Glutamatergic neuron (in vitro differentiated cells): ENCODE measurements around the gene ARPC2. TPM values are rescaled to one million over a fixed set of nuclear protein-coding genes. Genes with fewer than 3 reads are reported as not detected.
A peak's percentile ranks its signal among the peaks of the same experiment; 100 is the strongest.

Source experiments
- DNase-seq: peaks from one replicate; pipeline ENCODE4 v3.0.0; 2022
- H3K27ac Mint-ChIP-seq: one replicate; pipeline ENCODE4 v1.8.0; 2020; ENCODE audit warnings: mild to moderate bottlenecking, mixed read lengths, inconsistent platforms; ENCODE audit not compliant: unreplicated experiment
- H3K27me3 Mint-ChIP-seq: one replicate; pipeline ENCODE4 v1.8.0; 2020; ENCODE audit warnings: mild to moderate bottlenecking, moderate library complexity, mixed read lengths, inconsistent platforms; ENCODE audit not compliant: unreplicated experiment
- H3K36me3 Mint-ChIP-seq: one replicate; pipeline ENCODE4 v1.8.0; 2020; ENCODE audit warnings: mild to moderate bottlenecking, mixed read lengths, inconsistent platforms; ENCODE audit not compliant: unreplicated experiment
- H3K4me1 Mint-ChIP-seq: one replicate; pipeline ENCODE4 v1.8.0; 2020; ENCODE audit warnings: mild to moderate bottlenecking, low read depth, mixed read lengths, inconsistent platforms; ENCODE audit not compliant: unreplicated experiment
- H3K4me3 Mint-ChIP-seq: one replicate; pipeline ENCODE4 v1.8.0; 2020; ENCODE audit warnings: mild to moderate bottlenecking, mixed read lengths, inconsistent platforms; ENCODE audit not compliant: unreplicated experiment
- H3K9me3 Mint-ChIP-seq: one replicate; pipeline ENCODE4 v1.8.0; 2020; ENCODE audit warnings: mild to moderate bottlenecking, moderate library complexity, mixed read lengths, inconsistent platforms; ENCODE audit not compliant: unreplicated experiment
- total RNA-seq: library from RNA; stranded (reverse); fragmentation: NEBNext Ultra II Directional; extraction: Animal tissue kit (Norgen Biotek cat#: 25700); gene quantifications from one replicate; pipeline ENCODE4 v1.2.1, GENCODE V29; 2021; ENCODE audit not compliant: unreplicated experiment
- TF ChIP-seq, protein P1 (sequence below): fragments of 200-600 bp; sonication (generic); IDR thresholded peaks from one replicate; pipeline ENCODE4 v1.5.0; 2021; ENCODE audit not compliant: partially characterized antibody, unreplicated experiment

ARPC2 gene
- total RNA-seq, 1 donor from 2014 or later: 207 TPM

DNA sequence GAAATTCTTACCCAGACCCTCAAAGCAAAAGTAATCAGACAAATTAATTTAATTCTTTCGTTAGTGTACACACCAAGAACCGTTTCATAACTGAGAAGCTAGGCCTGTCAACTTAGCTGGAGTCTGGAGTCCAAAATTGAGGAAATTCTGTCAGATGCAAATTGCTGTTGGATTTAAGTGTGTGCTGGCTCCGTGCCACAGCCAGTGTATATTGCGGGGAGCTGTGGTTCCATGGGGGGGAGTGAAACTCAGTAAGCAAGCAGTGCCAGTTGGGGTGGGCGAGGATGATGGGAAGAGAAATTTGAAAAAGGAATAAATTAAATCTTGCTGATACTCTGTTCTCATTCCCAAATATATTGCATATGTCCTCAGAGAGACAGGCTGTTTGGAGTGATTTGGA is 4.0 kb downstream of the ARPC2 start:
- Mint-ChIP-seq H3K4me3 (no peak overlapping the region), H3K36me3 (no peaks in the 10 kb centered on the region), H3K27me3 (peaks cover 4% of the 10 kb centered on the region), H3K4me1 (peaks cover 36% of the 10 kb centered on the region), H3K9me3 (peaks cover 7% of the 10 kb centered on the region), H3K27ac (no peak overlapping the region)
- no peak for DNase-seq
- TF ChIP-seq, protein P1, sequence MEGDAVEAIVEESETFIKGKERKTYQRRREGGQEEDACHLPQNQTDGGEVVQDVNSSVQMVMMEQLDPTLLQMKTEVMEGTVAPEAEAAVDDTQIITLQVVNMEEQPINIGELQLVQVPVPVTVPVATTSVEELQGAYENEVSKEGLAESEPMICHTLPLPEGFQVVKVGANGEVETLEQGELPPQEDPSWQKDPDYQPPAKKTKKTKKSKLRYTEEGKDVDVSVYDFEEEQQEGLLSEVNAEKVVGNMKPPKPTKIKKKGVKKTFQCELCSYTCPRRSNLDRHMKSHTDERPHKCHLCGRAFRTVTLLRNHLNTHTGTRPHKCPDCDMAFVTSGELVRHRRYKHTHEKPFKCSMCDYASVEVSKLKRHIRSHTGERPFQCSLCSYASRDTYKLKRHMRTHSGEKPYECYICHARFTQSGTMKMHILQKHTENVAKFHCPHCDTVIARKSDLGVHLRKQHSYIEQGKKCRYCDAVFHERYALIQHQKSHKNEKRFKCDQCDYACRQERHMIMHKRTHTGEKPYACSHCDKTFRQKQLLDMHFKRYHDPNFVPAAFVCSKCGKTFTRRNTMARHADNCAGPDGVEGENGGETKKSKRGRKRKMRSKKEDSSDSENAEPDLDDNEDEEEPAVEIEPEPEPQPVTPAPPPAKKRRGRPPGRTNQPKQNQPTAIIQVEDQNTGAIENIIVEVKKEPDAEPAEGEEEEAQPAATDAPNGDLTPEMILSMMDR: no peak

DNA sequence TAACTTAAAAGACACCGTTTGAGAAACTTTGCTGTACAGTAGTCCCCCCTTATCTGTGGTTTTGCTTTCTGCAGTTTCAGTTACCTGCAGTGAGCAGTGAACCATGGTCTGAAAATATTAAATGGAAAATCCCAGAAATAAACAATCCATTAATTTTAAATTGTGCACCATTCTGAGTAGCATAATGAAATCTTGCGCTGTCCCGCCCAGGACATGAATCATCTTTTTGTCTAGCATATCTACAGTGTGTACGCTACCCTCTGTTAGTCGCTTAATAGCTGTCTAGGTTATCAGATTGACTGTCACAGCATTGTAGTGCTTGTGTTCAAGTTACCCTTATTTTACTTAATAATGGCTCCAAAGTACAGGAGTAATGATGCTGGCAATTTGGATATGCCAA is 6.1 kb downstream of the ARPC2 start:
- Mint-ChIP-seq H3K27ac (no peak overlapping the region), H3K9me3 (peaks cover 1% of the 10 kb centered on the region), H3K4me1 (peaks cover 34% of the 10 kb centered on the region), H3K4me3 (no peak overlapping the region), H3K36me3 (no peaks in the 10 kb centered on the region), H3K27me3 (no peaks in the 10 kb centered on the region)
- no peak for DNase-seq
- TF ChIP-seq, protein P1: no peak

DNA sequence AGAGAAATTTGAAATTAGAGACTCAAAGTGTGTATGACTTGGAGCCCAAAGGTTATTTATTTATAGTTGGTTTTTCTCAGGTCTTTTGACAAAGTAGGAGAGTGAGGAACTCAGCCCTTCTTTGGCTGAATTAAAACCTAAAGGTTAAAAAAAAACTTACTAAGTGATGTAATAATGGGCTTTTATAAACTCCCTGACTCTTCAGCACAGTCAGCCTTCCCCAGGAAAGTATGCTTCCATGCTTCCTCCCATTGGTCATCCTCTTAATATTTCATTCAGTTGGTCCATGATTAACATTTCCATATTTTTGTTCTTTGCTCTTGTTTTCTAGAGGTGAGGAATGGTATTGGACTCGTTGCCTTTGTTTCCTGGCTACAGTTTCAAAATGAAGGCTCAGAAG is 7.2 kb downstream of the ARPC2 start:
- no peak for DNase-seq
- Mint-ChIP-seq H3K4me3 (no peak overlapping the region), H3K4me1 (peaks cover 28% of the 10 kb centered on the region), H3K9me3 (no peaks in the 10 kb centered on the region), H3K27me3 (no peaks in the 10 kb centered on the region), H3K27ac (peak overlapping the region; percentile 12), H3K36me3 (no peaks in the 10 kb centered on the region)
- TF ChIP-seq, protein P1: no peak

DNA sequence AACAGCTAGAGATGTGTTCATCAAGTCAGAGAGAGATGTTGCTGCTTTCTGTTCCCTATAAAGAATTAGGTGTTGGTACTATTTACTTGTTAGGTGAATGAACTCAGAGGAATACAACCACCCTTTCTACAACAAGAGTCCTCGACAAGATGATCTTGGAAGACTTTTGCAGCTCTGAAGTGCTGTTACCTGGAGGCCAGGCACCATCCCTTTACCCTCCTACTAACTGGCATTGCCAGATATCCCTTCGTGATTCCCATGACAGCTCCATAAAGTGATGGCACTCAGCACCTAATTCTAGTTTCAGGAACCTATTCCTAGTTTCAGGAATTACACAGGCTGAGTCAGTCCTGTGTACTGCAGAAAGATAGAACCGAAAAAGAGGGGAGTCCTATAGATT is 9.9 kb downstream of the ARPC2 start:
- no peak for DNase-seq
- no peaks in the 10 kb centered on the region for H3K27me3 Mint-ChIP-seq
- H3K4me3 Mint-ChIP-seq: no peak overlapping the region
- H3K36me3 Mint-ChIP-seq: no peaks in the 10 kb centered on the region
- no peaks in the 10 kb centered on the region for H3K9me3 Mint-ChIP-seq
- TF ChIP-seq, protein P1: no peak
- H3K27ac Mint-ChIP-seq: no peak overlapping the region
- H3K4me1 Mint-ChIP-seq: peaks cover 11% of the 10 kb centered on the region

GRCh38 chr2:218228366-218229090 is 11.5 kb downstream of the ARPC2 start:
- no peak for DNase-seq
- H3K27me3 Mint-ChIP-seq: no peaks in the 10 kb centered on the region
- peaks cover 2% of the 10 kb centered on the region for H3K9me3 Mint-ChIP-seq
- TF ChIP-seq, protein P1: no peak
- no peak overlapping the region for H3K27ac Mint-ChIP-seq
- no peak overlapping the region for H3K4me3 Mint-ChIP-seq
- peaks cover 6% of the 10 kb centered on the region for H3K4me1 Mint-ChIP-seq
- H3K36me3 Mint-ChIP-seq: no peaks in the 10 kb centered on the region
